Osteocyte (in vitro differentiated cells): ENCODE measurements around the gene ACTL7B. TPM values are rescaled to one million over a fixed set of nuclear protein-coding genes. Genes with fewer than 3 reads are reported as not detected.

Experiments used
- DNase-seq: peaks from one replicate; pipeline ENCODE4 v3.0.0; 2021; ENCODE audit warnings: mixed read lengths; ENCODE audit not compliant: unreplicated experiment; ENCODE audit errors: extremely low spot score
- H3K27ac Mint-ChIP-seq: one replicate; pipeline ENCODE4 v1.8.0; 2021; ENCODE audit warnings: mild to moderate bottlenecking, mixed read lengths; ENCODE audit not compliant: unreplicated experiment
- H3K27me3 Mint-ChIP-seq: one replicate; pipeline ENCODE4 v1.8.0; 2021; ENCODE audit warnings: mixed read lengths; ENCODE audit not compliant: unreplicated experiment
- H3K36me3 Mint-ChIP-seq: one replicate; pipeline ENCODE4 v1.8.0; 2021; ENCODE audit warnings: mixed read lengths; ENCODE audit not compliant: unreplicated experiment
- H3K4me1 Mint-ChIP-seq: one replicate; pipeline ENCODE4 v1.8.0; 2021; ENCODE audit warnings: mixed read lengths; ENCODE audit not compliant: unreplicated experiment
- H3K4me3 Mint-ChIP-seq: one replicate; pipeline ENCODE4 v1.8.0; 2021; ENCODE audit warnings: mild to moderate bottlenecking, moderate library complexity, mixed read lengths; ENCODE audit not compliant: unreplicated experiment
- H3K9me3 Mint-ChIP-seq: one replicate; pipeline ENCODE4 v1.8.0; 2021; ENCODE audit warnings: mixed read lengths; ENCODE audit not compliant: unreplicated experiment
- CTCF ChIP-seq: fragments of 200-600 bp; sonication (generic); IDR thresholded peaks from 2 replicates; pipeline ENCODE4 v1.5.0; 2021; ENCODE audit warnings: antibody characterized with exemption, mild to moderate bottlenecking, moderate library complexity
- total RNA-seq: library from RNA; stranded (reverse); gene quantifications from 2 replicates; pipeline ENCODE4 v1.2.1, GENCODE V29; 2021

Gene ACTL7B
- total RNA-seq, 1 donor from 2014 or later: not detected

GRCh38 chr9:108855529-108855886 lies 278 bp downstream of the ACTL7B start:
- Mint-ChIP-seq H3K27me3 (no peaks in the 10 kb centered on the region), H3K27ac (no peak overlapping the region), H3K4me3 (no peak overlapping the region), H3K36me3 (no peaks in the 10 kb centered on the region), H3K9me3 (no peaks in the 10 kb centered on the region), H3K4me1 (no peaks in the 10 kb centered on the region)
- TF ChIP-seq CTCF: no peak
- no peak for DNase-seq

- Mint-ChIP-seq H3K27ac (no peak overlapping the region), H3K36me3 (no peaks in the 10 kb centered on the region), H3K4me3 (no peak overlapping the region), H3K4me1 (no peaks in the 10 kb centered on the region), H3K27me3 (no peaks in the 10 kb centered on the region), H3K9me3 (no peaks in the 10 kb centered on the region)
- no peak for DNase-seq
- TF ChIP-seq CTCF: no peak
Measured at GRCh38 chr9:108854641-108855528, 901 bp downstream of the ACTL7B start.

- no peak overlapping the region for H3K27ac Mint-ChIP-seq
- H3K27me3 Mint-ChIP-seq: no peaks in the 10 kb centered on the region
- H3K4me3 Mint-ChIP-seq: no peak overlapping the region
- H3K36me3 Mint-ChIP-seq: no peaks in the 10 kb centered on the region
- DNase-seq: no peak
- no peak for TF ChIP-seq CTCF
- H3K9me3 Mint-ChIP-seq: no peaks in the 10 kb centered on the region
- H3K4me1 Mint-ChIP-seq: no peaks in the 10 kb centered on the region
Measured at GRCh38 chr9:108854094-108854493, 1.7 kb downstream of the ACTL7B start.

GRCh38 chr9:108852079-108852478 lies 3.7 kb downstream of the ACTL7B start:
- Mint-ChIP-seq H3K4me3 (no peak overlapping the region), H3K4me1 (no peaks in the 10 kb centered on the region), H3K27ac (no peak overlapping the region), H3K36me3 (no peaks in the 10 kb centered on the region), H3K9me3 (no peaks in the 10 kb centered on the region), H3K27me3 (no peaks in the 10 kb centered on the region)
- DNase-seq: no peak
- no peak for TF ChIP-seq CTCF

- no peaks in the 10 kb centered on the region for H3K27me3 Mint-ChIP-seq
- no peaks in the 10 kb centered on the region for H3K4me1 Mint-ChIP-seq
- H3K4me3 Mint-ChIP-seq: no peak overlapping the region
- H3K27ac Mint-ChIP-seq: no peak overlapping the region
- no peaks in the 10 kb centered on the region for H3K36me3 Mint-ChIP-seq
- H3K9me3 Mint-ChIP-seq: no peaks in the 10 kb centered on the region
- no peak for TF ChIP-seq CTCF
- no peak for DNase-seq
Measured at GRCh38 chr9:108851138-108851537, 4.6 kb downstream of the ACTL7B start.
